GM12875 (cell line): ENCODE measurements around the gene PARP11.

Experiments
- H3K4me3 ChIP-seq: one replicate; pipeline ENCODE4 v1.5.1; 2011; ENCODE audit warnings: low read depth, low read length, control low read depth
- TF ChIP-seq, protein P1 (sequence below): IDR thresholded peaks from 2 replicates; pipeline ENCODE4 v1.5.1; 2011; ENCODE audit warnings: low read depth, mild to moderate bottlenecking, control low read depth, inconsistent platforms, low read length, moderate library complexity, borderline replicate concordance; ENCODE audit not compliant: insufficient read depth

PARP11 gene

DNA sequence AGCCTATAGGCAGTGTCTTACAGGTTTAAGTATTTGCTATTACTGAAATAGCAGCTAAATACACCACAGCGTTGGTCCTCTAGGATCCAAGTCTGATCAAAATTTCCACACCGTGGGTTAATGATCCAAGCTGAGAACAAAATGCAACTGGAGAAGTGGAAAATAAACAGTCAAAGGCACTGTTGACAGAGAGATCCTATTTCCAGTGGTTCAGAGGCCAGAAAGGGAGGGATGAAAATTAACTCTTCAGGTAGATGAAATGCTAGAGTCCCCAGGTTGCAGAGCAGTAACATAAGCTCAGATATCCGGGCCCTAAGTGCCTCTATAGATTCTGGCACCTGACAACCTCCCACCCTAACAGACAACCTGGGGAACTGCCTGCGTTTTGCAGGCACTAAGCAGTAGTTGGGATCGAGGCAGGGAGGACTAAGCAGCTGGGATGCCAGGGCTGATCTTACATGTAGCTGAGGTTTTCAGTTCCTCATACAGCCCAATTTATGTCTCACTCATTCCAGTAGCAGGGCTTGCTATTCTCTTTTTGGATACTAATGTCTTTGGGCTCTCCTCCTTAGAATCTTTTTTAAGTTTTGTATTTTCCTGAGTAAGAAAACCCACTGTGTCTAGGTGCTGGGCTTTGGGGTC is 77.6 kb downstream of the PARP11 start:
- no peak overlapping the region for H3K4me3 ChIP-seq
- TF ChIP-seq, protein P1, sequence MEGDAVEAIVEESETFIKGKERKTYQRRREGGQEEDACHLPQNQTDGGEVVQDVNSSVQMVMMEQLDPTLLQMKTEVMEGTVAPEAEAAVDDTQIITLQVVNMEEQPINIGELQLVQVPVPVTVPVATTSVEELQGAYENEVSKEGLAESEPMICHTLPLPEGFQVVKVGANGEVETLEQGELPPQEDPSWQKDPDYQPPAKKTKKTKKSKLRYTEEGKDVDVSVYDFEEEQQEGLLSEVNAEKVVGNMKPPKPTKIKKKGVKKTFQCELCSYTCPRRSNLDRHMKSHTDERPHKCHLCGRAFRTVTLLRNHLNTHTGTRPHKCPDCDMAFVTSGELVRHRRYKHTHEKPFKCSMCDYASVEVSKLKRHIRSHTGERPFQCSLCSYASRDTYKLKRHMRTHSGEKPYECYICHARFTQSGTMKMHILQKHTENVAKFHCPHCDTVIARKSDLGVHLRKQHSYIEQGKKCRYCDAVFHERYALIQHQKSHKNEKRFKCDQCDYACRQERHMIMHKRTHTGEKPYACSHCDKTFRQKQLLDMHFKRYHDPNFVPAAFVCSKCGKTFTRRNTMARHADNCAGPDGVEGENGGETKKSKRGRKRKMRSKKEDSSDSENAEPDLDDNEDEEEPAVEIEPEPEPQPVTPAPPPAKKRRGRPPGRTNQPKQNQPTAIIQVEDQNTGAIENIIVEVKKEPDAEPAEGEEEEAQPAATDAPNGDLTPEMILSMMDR: no peak

DNA sequence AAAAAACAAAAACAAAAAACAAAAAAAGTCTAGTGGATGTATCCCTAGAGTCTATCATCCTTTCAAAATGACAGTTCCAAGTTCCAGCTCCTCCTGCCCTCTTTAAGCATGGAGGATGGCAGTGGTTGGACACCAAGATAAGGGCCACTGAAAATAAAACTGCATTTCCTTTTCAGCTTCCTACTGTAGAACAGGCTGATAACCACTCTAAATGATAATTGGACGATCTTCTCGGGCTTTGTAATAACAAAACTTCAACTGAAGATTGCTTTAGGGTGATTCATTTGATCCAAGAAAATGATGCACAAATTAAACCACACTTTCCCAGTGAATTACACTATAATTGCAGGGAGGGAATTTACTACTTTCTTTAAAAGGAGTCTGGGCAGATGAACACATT is 78.1 kb downstream of the PARP11 start:
- TF ChIP-seq, protein P1: no peak
- H3K4me3 ChIP-seq: no peak overlapping the region

DNA sequence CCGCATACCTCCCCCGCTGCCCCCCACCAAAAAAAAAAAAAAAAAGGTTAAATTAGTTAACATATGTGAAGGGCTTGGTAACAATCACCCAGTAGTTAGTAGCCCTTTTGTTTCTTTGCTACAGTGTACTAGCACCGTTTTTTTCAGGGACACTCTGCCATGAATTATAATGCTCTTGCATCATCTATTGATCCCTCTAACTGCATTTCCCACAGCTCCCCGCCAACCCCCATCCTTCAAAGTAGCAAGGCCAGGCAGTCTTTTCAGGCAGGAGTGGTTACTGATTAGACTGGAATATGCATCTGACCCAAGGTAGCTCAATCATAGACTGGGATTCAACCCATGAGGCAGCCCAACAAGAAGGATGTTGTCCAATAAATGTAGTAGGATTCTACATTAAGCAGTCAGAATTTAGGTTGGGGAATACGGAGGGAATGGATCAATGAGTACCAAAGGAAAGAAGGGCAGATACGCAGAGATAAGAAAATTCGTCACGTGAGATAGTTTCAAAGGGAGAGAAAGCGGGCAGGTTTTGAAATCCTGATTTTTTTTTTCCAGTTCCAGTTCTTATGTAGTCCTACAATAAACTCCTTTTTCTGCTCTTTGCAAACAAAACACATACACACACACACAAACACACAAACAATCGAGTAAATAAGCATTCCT is 80.4 kb downstream of the PARP11 start:
- TF ChIP-seq, protein P1: no peak
- no peak overlapping the region for H3K4me3 ChIP-seq

DNA sequence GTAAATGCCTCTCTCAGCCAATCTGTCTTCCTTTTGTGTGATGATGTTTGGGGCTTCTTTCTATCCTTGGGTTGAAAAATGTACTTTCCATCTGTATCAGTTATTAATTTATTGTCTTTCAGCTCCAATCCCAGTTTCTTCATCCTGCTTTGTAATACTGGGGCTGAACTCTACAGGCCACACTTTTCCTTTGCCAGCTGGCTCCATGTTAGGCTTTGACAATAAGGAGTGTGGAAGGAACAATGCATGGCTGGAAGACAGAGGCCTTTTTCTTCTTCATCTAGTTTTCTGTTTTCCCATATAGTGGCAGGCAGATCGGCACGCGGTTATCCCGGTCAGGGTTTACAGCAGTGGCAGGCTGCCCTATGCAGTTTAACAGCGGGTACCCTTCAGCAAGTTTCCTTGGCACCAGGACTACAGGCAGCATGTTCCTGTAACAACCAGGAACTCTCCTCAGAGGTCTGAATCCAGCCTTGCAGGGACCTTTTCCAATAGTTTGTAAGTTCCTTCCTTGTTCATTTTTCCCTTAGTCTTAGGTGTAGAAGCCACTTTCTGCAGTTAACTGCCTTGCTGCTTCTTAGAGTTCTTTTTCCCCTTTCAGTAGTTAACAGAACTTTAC is 81.8 kb downstream of the PARP11 start:
- TF ChIP-seq, protein P1: no peak
- H3K4me3 ChIP-seq: no peak overlapping the region

DNA sequence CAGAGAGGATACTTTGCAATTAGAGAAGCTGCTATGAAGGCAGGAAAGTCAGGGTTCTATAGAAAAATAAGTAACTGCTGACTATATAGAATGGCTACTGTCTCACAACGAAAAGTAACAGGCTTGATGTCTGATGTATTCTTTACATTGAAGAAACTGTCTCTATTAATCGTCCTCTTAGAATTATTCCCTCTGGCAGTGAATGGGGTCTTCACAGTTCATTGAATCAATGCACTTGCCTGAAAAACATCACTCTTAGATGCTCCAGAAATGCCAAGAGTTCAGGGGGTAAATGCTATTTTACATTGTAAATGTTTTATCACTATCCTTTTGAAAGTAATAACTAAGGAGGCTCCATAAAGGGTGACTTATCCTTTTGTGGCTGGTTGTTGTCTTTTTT is 82.6 kb downstream of the PARP11 start:
- TF ChIP-seq, protein P1: no peak
- no peak overlapping the region for H3K4me3 ChIP-seq

DNA sequence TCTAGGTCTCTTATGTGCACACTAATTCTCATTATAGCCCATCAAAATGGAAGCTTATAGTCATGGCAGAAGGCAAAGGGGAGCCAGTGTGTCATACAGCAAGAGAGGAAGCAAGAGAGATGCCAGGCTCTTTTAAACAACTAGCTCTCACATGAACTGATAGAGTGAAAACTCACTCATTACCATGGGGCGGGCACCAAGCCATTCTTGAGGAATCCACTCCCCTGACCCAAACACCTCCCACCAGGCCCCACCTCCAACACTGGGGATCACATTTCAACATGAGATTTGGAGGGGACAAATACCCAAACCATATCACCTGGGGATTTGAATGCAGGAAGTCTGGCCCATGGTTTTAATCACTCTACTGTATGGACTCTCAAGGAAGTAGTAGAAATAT is 83.4 kb downstream of the PARP11 start:
- H3K4me3 ChIP-seq: no peak overlapping the region
- TF ChIP-seq, protein P1: no peak
